H9 (cell line): ENCODE measurements around the gene CMTM4. TPM values are rescaled to one million over a fixed set of nuclear protein-coding genes. Genes with fewer than 3 reads are reported as not detected.

ENCODE experiments used
- DNase-seq: peaks from one replicate; pipeline ENCODE4 v3.0.0-alpha.2; 2017
- H2AFZ ChIP-seq: one replicate; pipeline ENCODE4 v1.6.1; 2013; ENCODE audit warnings: mild to moderate bottlenecking, low read length, control low read depth, moderate library complexity
- H2AK5ac ChIP-seq: 2 replicates; pipeline ENCODE4 v1.6.1; 2013; ENCODE audit warnings: low read length, control low read depth, mixed read lengths; ENCODE audit not compliant: insufficient read length
- H2BK120ac ChIP-seq: one replicate; pipeline ENCODE4 v1.6.1; 2013; ENCODE audit warnings: low read depth, mild to moderate bottlenecking, low read length, control low read depth, inconsistent platforms; ENCODE audit not compliant: poor library complexity, severe bottlenecking
- H2BK12ac ChIP-seq: 2 replicates; pipeline ENCODE4 v1.6.1; 2013; ENCODE audit warnings: low read length, control low read depth, mixed read lengths, low read depth; ENCODE audit not compliant: insufficient read length
- H2BK15ac ChIP-seq: 2 replicates; pipeline ENCODE4 v1.6.1; 2013; ENCODE audit warnings: low read depth, low read length, control low read depth
- H2BK20ac ChIP-seq: one replicate; pipeline ENCODE4 v1.6.1; 2013; ENCODE audit warnings: low read depth, mild to moderate bottlenecking, low read length, control low read depth, inconsistent platforms; ENCODE audit not compliant: poor library complexity, severe bottlenecking
- H2BK5ac ChIP-seq: 2 replicates; pipeline ENCODE4 v1.6.1; 2013; ENCODE audit warnings: low read length, control low read depth, mixed read lengths; ENCODE audit not compliant: insufficient read length
- H3K14ac ChIP-seq: 2 replicates; pipeline ENCODE4 v1.6.1; 2013; ENCODE audit warnings: low read length, control low read depth; ENCODE audit not compliant: insufficient read depth
- H3K18ac ChIP-seq: 2 replicates; pipeline ENCODE4 v1.6.1; 2013; ENCODE audit warnings: low read depth, mild to moderate bottlenecking, mixed read lengths, low read length, control low read depth; ENCODE audit not compliant: insufficient read length
- H3K23ac ChIP-seq: 2 replicates; pipeline ENCODE4 v1.6.1; 2013; ENCODE audit warnings: low read length, control low read depth, mixed read lengths, low read depth; ENCODE audit not compliant: insufficient read length
- H3K23me2 ChIP-seq: 2 replicates; pipeline ENCODE4 v1.6.1; 2013; ENCODE audit warnings: low read depth, mild to moderate bottlenecking, mixed read lengths, low read length, control low read depth; ENCODE audit not compliant: insufficient read length, poor library complexity, severe bottlenecking
- H3K27ac ChIP-seq: 2 replicates; pipeline ENCODE4 v1.5.1; 2013; ENCODE audit warnings: low read length, control low read depth, mixed read lengths, low read depth; ENCODE audit not compliant: insufficient read length
- H3K27me3 ChIP-seq: 2 replicates; pipeline ENCODE4 v1.6.1; 2013; ENCODE audit warnings: low read length, control low read depth, inconsistent platforms; ENCODE audit not compliant: insufficient read depth
- H3K4ac ChIP-seq: 2 replicates; pipeline ENCODE4 v1.6.1; 2013; ENCODE audit warnings: low read depth, mild to moderate bottlenecking, control low read depth, inconsistent platforms, low read length, moderate library complexity
- H3K4me1 ChIP-seq: 2 replicates; pipeline ENCODE4 v1.6.1; 2013; ENCODE audit warnings: low read length, control low read depth, inconsistent platforms; ENCODE audit not compliant: insufficient read depth
- H3K4me2 ChIP-seq: 2 replicates; pipeline ENCODE4 v1.6.1; 2013; ENCODE audit warnings: low read length, control low read depth, mixed read lengths; ENCODE audit not compliant: insufficient read length, insufficient read depth
- H3K56ac ChIP-seq: 2 replicates; pipeline ENCODE4 v1.6.1; 2013; ENCODE audit warnings: low read depth, mild to moderate bottlenecking, mixed read lengths, low read length, control low read depth; ENCODE audit not compliant: insufficient read length
- H3K79me1 ChIP-seq: 2 replicates; pipeline ENCODE4 v1.6.1; 2013; ENCODE audit warnings: low read depth, mild to moderate bottlenecking, moderate library complexity, low read length, control low read depth, inconsistent platforms; ENCODE audit not compliant: insufficient read depth, poor library complexity, severe bottlenecking
- H3K79me2 ChIP-seq: 2 replicates; pipeline ENCODE4 v1.6.1; 2013; ENCODE audit warnings: low read length, control low read depth, inconsistent platforms; ENCODE audit not compliant: insufficient read depth
- H3K9ac ChIP-seq: 2 replicates; pipeline ENCODE4 v1.6.1; 2013; ENCODE audit warnings: low read length, control low read depth, mixed read lengths; ENCODE audit not compliant: insufficient read length; ENCODE audit errors: extremely low read depth
- H3K9me3 ChIP-seq: one replicate; pipeline ENCODE4 v1.6.1; 2013; ENCODE audit warnings: low read depth, low read length, inconsistent platforms; ENCODE audit not compliant: control insufficient read depth
- H3T11ph ChIP-seq: one replicate; pipeline ENCODE4 v1.6.1; 2013; ENCODE audit warnings: mild to moderate bottlenecking, low read length, control low read depth, inconsistent platforms
- H4K20me1 ChIP-seq: one replicate; pipeline ENCODE4 v1.6.1; 2013; ENCODE audit not compliant: control insufficient read depth, insufficient read length, insufficient read depth
- H4K5ac ChIP-seq: 2 replicates; pipeline ENCODE4 v1.6.1; 2013; ENCODE audit warnings: low read depth, mild to moderate bottlenecking, mixed read lengths, low read length, control low read depth; ENCODE audit not compliant: insufficient read length
- H4K8ac ChIP-seq: replicated peaks from 2 replicates; pipeline ENCODE4 v1.6.1; 2013; ENCODE audit warnings: low read length, control low read depth, mixed read lengths, low read depth; ENCODE audit not compliant: insufficient read length
- H4K91ac ChIP-seq: 2 replicates; pipeline ENCODE4 v1.6.1; 2013; ENCODE audit warnings: low read depth, mild to moderate bottlenecking, moderate library complexity, mixed read lengths, low read length, control low read depth; ENCODE audit not compliant: insufficient read length
- H3K27ac Mint-ChIP-seq, 3 experiments: 2 replicates in 2 of 3; 3 replicates in 1 of 3; pipeline ENCODE4 v1.8.0; 2020 to 2021; ENCODE audit warnings: mixed read lengths in 3 of 3, mild to moderate bottlenecking in 1 of 3, moderate library complexity in 1 of 3
- H3K27me3 Mint-ChIP-seq: 2 replicates; pipeline ENCODE4 v1.8.0; 2021; ENCODE audit warnings: low read depth, mild to moderate bottlenecking, moderate library complexity, mixed read lengths
- H3K36me3 Mint-ChIP-seq, 3 experiments: 2 replicates in 2 of 3; 3 replicates in 1 of 3; pipeline ENCODE4 v1.8.0; 2020 to 2021; ENCODE audit warnings: low read depth in 3 of 3, mixed read lengths in 3 of 3; ENCODE audit not compliant: insufficient read depth in 1 of 3
- H3K4me1 Mint-ChIP-seq, 2 experiments: 2 replicates each; pipeline ENCODE4 v1.8.0; 2020; ENCODE audit warnings: mixed read lengths in 2 of 2
- H3K4me3 Mint-ChIP-seq, 2 experiments: 2 replicates in 1 of 2; 3 replicates in 1 of 2; pipeline ENCODE4 v1.8.0; 2020 to 2021; ENCODE audit warnings: mild to moderate bottlenecking in 2 of 2, mixed read lengths in 2 of 2, moderate library complexity in 1 of 2
- H3K9me3 Mint-ChIP-seq, 2 experiments: 2 replicates in 1 of 2; 3 replicates in 1 of 2; pipeline ENCODE4 v1.8.0; 2020; ENCODE audit warnings: mild to moderate bottlenecking in 2 of 2, mixed read lengths in 2 of 2, moderate library complexity in 1 of 2
- WGBS: extraction: QIAGEN DNeasy Blood & Tissue Kit; methylation state at CpG from one replicate; pipeline ENCODE4 v1.1.7; 2013; ENCODE audit warnings: missing lambda C conversion rate, low lambda C conversion rate, mixed read lengths; ENCODE audit not compliant: insufficient read length; ENCODE audit errors: extremely low coverage; 5-methylcytosine and 5-hydroxymethylcytosine counted together
- total RNA-seq: library from RNA; stranded (reverse); gene quantifications from 2 replicates; pipeline ENCODE4 v1.2.1, GENCODE V29; 2021
- TF ChIP-seq, protein P1 (sequence below): fragments of 200-600 bp; sonication (generic); conservative IDR thresholded peaks from 3 replicates; pipeline ENCODE4 v1.8.0; 2021; ENCODE audit warnings: antibody characterized with exemption, mild to moderate bottlenecking

Gene CMTM4
- total RNA-seq, 1 experiment from 2014 or later, result 40.5 TPM

- no peaks in the 10 kb centered on the region for H3K4me1 ChIP-seq
Observed at GRCh38 chr16:66599726-66600125, 96.8 kb downstream of the CMTM4 start.

More at GRCh38 chr16:66599726-66600125, 96.8 kb downstream of the CMTM4 start:
- H3K4me3 Mint-ChIP-seq, result no peak overlapping the region
- no peaks in the 10 kb centered on the region for H3K9me3 ChIP-seq
- peaks cover 6 to 9% of the 10 kb centered on the region in 2 experiments for H3K4me1 Mint-ChIP-seq
- no peaks in the 10 kb centered on the region for H3K36me3 Mint-ChIP-seq
- H4K20me1 ChIP-seq, result no peaks in the 10 kb centered on the region
- no peak overlapping the region for H2BK12ac ChIP-seq
- H2BK120ac ChIP-seq, result no peak overlapping the region
- no peaks in the 10 kb centered on the region for H3K79me1 ChIP-seq
- H3K9ac ChIP-seq, result no peak overlapping the region
- no peak overlapping the region for H2BK15ac ChIP-seq
- TF ChIP-seq, protein P1, sequence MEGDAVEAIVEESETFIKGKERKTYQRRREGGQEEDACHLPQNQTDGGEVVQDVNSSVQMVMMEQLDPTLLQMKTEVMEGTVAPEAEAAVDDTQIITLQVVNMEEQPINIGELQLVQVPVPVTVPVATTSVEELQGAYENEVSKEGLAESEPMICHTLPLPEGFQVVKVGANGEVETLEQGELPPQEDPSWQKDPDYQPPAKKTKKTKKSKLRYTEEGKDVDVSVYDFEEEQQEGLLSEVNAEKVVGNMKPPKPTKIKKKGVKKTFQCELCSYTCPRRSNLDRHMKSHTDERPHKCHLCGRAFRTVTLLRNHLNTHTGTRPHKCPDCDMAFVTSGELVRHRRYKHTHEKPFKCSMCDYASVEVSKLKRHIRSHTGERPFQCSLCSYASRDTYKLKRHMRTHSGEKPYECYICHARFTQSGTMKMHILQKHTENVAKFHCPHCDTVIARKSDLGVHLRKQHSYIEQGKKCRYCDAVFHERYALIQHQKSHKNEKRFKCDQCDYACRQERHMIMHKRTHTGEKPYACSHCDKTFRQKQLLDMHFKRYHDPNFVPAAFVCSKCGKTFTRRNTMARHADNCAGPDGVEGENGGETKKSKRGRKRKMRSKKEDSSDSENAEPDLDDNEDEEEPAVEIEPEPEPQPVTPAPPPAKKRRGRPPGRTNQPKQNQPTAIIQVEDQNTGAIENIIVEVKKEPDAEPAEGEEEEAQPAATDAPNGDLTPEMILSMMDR, result no peak
- no peak overlapping the region for H2AK5ac ChIP-seq
- H2BK5ac ChIP-seq, result no peak overlapping the region
- no CpG with 5 or more reads among the region's 4 CpGs for WGBS
- H3K27ac ChIP-seq, result no peak overlapping the region
- H3K27me3 ChIP-seq, result no peaks in the 10 kb centered on the region
- H3K27me3 Mint-ChIP-seq, result peaks cover 7% of the 10 kb centered on the region
- DNase-seq, result no peak
- no peak overlapping the region for H3K4me2 ChIP-seq
- H3K9me3 Mint-ChIP-seq, result no peaks in the 10 kb centered on the region
- H3T11ph ChIP-seq, result no peak overlapping the region
- no peak overlapping the region for H2AFZ ChIP-seq
- H3K27ac Mint-ChIP-seq, result no peak overlapping the region
- no peak overlapping the region for H3K23ac ChIP-seq
- H4K5ac ChIP-seq, result no peak overlapping the region
- no peaks in the 10 kb centered on the region for H3K79me2 ChIP-seq
- H2BK20ac ChIP-seq, result no peak overlapping the region
- no peak overlapping the region for H3K4ac ChIP-seq
- H4K91ac ChIP-seq, result no peak overlapping the region
- peaks cover 7% of the 10 kb centered on the region for H3K23me2 ChIP-seq
- H4K8ac ChIP-seq, result no peak overlapping the region
- no peak overlapping the region for H3K56ac ChIP-seq
- H3K14ac ChIP-seq, result no peak overlapping the region
- no peak overlapping the region for H3K18ac ChIP-seq
